ENCODE data around the gene DBH. TPM values are rescaled to one million over a fixed set of nuclear protein-coding genes. Genes with fewer than 3 reads are reported as not detected.

DBH gene
- total and polyA plus RNA-seq, 2 of the 13 experiments (the other 11 are each of a cell fraction or from before 2014, with no cell fraction given), result not detected

GRCh38 chr9:133666387-133666786 lies 30.2 kb downstream of the DBH start:
- 92% methylated on average over 9 of the region's 9 CpGs for WGBS (ENCODE audit: low lambda C conversion rate)
- Histone ChIP-seq H2AFZ (ENCODE audit: low read length) (no peak overlapping the region), H4K20me1 (ENCODE audit: insufficient read depth, low read length) (no peaks in the 10 kb centered on the region), H3K36me3 (replicated peaks in 1 of 2; ENCODE audit: control insufficient read depth in 1 of 2, insufficient read depth in 2 of 2, low read length in 2 of 2) (peaks cover 5 to 9% of the 10 kb centered on the region in 2 experiments; a peak in 4 of 5 replicates), H3K79me2 (ENCODE audit: insufficient read depth, low read length) (no peaks in the 10 kb centered on the region), H3K4me1 (ENCODE audit: insufficient read depth, low read length) (no peaks in the 10 kb centered on the region), H3K27ac (ENCODE audit: extremely low read length, insufficient read depth, low read length) (no peak overlapping the region), H3K9ac (ENCODE audit: insufficient read depth, low read depth, low read length) (no peak overlapping the region), H3K9me3 (ENCODE audit: low read length) (no peaks in the 10 kb centered on the region), H3K4me3 (replicated peaks in 1 of 3; ENCODE audit: insufficient read depth in 1 of 3, low read depth in 2 of 3, low read length in 3 of 3) (no peak overlapping the region), H3K4me2 (ENCODE audit: low read depth, low read length) (no peak overlapping the region), H3K27me3 (ENCODE audit: control insufficient read depth in 1 of 2, insufficient read depth in 2 of 2, low read length in 2 of 2) (no peaks in the 10 kb centered on the region)
- FAIRE-seq (no peak), ATAC-seq (no peak), DNase-seq (ENCODE audit: low spot score) (no peak)
- TF ChIP-seq ZBTB7B (CRISPR knock-in tag; IDR thresholded peaks at IDR 0.05) (no peak), ZNF263 (CRISPR knock-in tag; IDR thresholded peaks at IDR 0.05) (peak; percentile 50; the same call in 1 of the 2 replicates)
- in situ Hi-C loops (cut with HindIII; ENCODE audit: extremely low pct_ligation_motif_present, low pct_unique_long_range_greater_than_20kb), result no loop called here
- intact Hi-C loops (cut with micrococcal nuclease; ENCODE audit: unreplicated experiment), result no loop called here
- no TSS peak for BruUV-seq (replicated peaks)
- ChIA-PET POLR2A (no interaction called here), CTCF (ENCODE audit: low intra/inter-chr PET ratio, low total read pairs) (no interaction called here)

- Histone ChIP-seq H3K27ac (ENCODE audit: extremely low read length, insufficient read depth, low read length) (no peak overlapping the region), H3K4me2 (ENCODE audit: low read depth, low read length) (no peak overlapping the region), H3K36me3 (replicated peaks in 1 of 2; ENCODE audit: control insufficient read depth in 1 of 2, insufficient read depth in 2 of 2, low read length in 2 of 2) (peaks cover 8 to 13% of the 10 kb centered on the region in 2 experiments; a peak in 4 of 5 replicates), H3K79me2 (ENCODE audit: insufficient read depth, low read length) (no peaks in the 10 kb centered on the region), H2AFZ (ENCODE audit: low read length) (no peak overlapping the region), H3K9me3 (ENCODE audit: low read length) (no peaks in the 10 kb centered on the region), H3K4me1 (ENCODE audit: insufficient read depth, low read length) (no peaks in the 10 kb centered on the region), H3K27me3 (ENCODE audit: control insufficient read depth in 1 of 2, insufficient read depth in 2 of 2, low read length in 2 of 2) (no peaks in the 10 kb centered on the region), H4K20me1 (ENCODE audit: insufficient read depth, low read length) (no peaks in the 10 kb centered on the region), H3K4me3 (replicated peaks in 1 of 3; ENCODE audit: insufficient read depth in 1 of 3, low read depth in 2 of 3, low read length in 3 of 3) (no peak overlapping the region), H3K9ac (ENCODE audit: insufficient read depth, low read depth, low read length) (no peak overlapping the region)
- no peak for ATAC-seq
- BruUV-seq (replicated peaks), result no TSS peak
- WGBS (ENCODE audit: low lambda C conversion rate), result 91% methylated on average over 10 of the region's 11 CpGs
- POLR2A ChIA-PET, result no interaction called here
- intact Hi-C loops (cut with micrococcal nuclease; ENCODE audit: unreplicated experiment), result no loop called here
- no peak for DNase-seq (ENCODE audit: low spot score)
- no peak for FAIRE-seq
- in situ Hi-C loops (cut with HindIII; ENCODE audit: extremely low pct_ligation_motif_present, low pct_unique_long_range_greater_than_20kb), result no loop called here
- CTCF ChIA-PET (ENCODE audit: low intra/inter-chr PET ratio, low total read pairs), result no interaction called here
- no peak for TF ChIP-seq CBX2 (IDR thresholded peaks at IDR 0.05; ENCODE audit: low read depth, low read length)
- TF ChIP-seq CBX2 (CRISPR knock-in tag; IDR thresholded peaks at IDR 0.05; ENCODE audit: low read depth), result no peak
- no peak for TF ChIP-seq EED (CRISPR knock-in tag; IDR thresholded peaks at IDR 0.05)
- no peak for TF ChIP-seq RNF219 (CRISPR knock-in tag; IDR thresholded peaks at IDR 0.05)
- TF ChIP-seq ZSCAN12 (CRISPR knock-in tag; IDR thresholded peaks at IDR 0.05), result no peak
- TF ChIP-seq NFE2 (CRISPR knock-in tag; IDR thresholded peaks at IDR 0.05), result no peak
- TF ChIP-seq HOMEZ (CRISPR knock-in tag; IDR thresholded peaks at IDR 0.05; ENCODE audit: low read depth), result no peak
- no peak for TF ChIP-seq PAX8 (CRISPR knock-in tag; IDR thresholded peaks at IDR 0.05; ENCODE audit: borderline replicate concordance)
- no peak for TF ChIP-seq KLF15 (CRISPR knock-in tag; IDR thresholded peaks at IDR 0.05; ENCODE audit: borderline replicate concordance)
- TF ChIP-seq ZNF589 (CRISPR knock-in tag; conservative IDR thresholded peaks at IDR 0.05), result no peak
- no peak for TF ChIP-seq ATF5 (CRISPR knock-in tag; IDR thresholded peaks at IDR 0.05; ENCODE audit: low read depth)
Measured at GRCh38 chr9:133666845-133667244, 30.7 kb downstream of the DBH start.

Measured in HepG2 (cell line).